ENCODE measurements around the gene AGBL1. TPM values are rescaled to one million over a fixed set of nuclear protein-coding genes. Genes with fewer than 3 reads are reported as not detected.

Gene AGBL1
- total RNA-seq, 1 experiment from 2014 or later: not detected

- H3K9ac ChIP-seq (ENCODE audit: extremely low read depth, insufficient read length, low read length): no peak overlapping the region
- Mint-ChIP-seq H3K27ac (no peak overlapping the region; a peak in 1 of 7 replicates), H3K4me3 (no peak overlapping the region), H3K9me3 (no peaks in the 10 kb centered on the region; a peak in 1 of 5 replicates), H3K4me1 (no peaks in the 10 kb centered on the region), H3K36me3 (ENCODE audit: insufficient read depth in 1 of 3, low read depth in 3 of 3) (no peaks in the 10 kb centered on the region; a peak in 1 of 7 replicates), H3K27me3 (ENCODE audit: low read depth) (no peaks in the 10 kb centered on the region; the same call in 1 of the 2 replicates)
- WGBS (ENCODE audit: extremely low coverage, insufficient read length, low lambda C conversion rate): no CpG with 5 or more reads among the region's 5 CpGs
- no peak overlapping the region for H4K8ac ChIP-seq (replicated peaks; ENCODE audit: insufficient read length, low read depth, low read length)
- no peaks in the 10 kb centered on the region for H3K23me2 ChIP-seq (ENCODE audit: insufficient read length, low read depth, low read length, poor library complexity, severe bottlenecking)
- no peak overlapping the region for H3K4ac ChIP-seq (ENCODE audit: low read depth, low read length)
- H3K79me1 ChIP-seq (ENCODE audit: insufficient read depth, low read depth, low read length, poor library complexity, severe bottlenecking): no peaks in the 10 kb centered on the region
- H2BK20ac ChIP-seq (ENCODE audit: low read depth, low read length, poor library complexity, severe bottlenecking): no peak overlapping the region
- no peak overlapping the region for H3K27ac ChIP-seq (ENCODE audit: insufficient read length, low read depth, low read length)
- no peak for DNase-seq
- H3K27me3 ChIP-seq (ENCODE audit: insufficient read depth, low read length): no peaks in the 10 kb centered on the region
- no peak overlapping the region for H4K5ac ChIP-seq (ENCODE audit: insufficient read length, low read depth, low read length)
- no peak overlapping the region for H3K23ac ChIP-seq (ENCODE audit: insufficient read length, low read depth, low read length)
- no peak overlapping the region for H3T11ph ChIP-seq (ENCODE audit: low read length)
- no peaks in the 10 kb centered on the region for H3K9me3 ChIP-seq (ENCODE audit: control insufficient read depth, low read depth, low read length)
- no peak overlapping the region for H3K56ac ChIP-seq (ENCODE audit: insufficient read length, low read depth, low read length)
- no peaks in the 10 kb centered on the region for H4K20me1 ChIP-seq (ENCODE audit: control insufficient read depth, insufficient read depth, insufficient read length)
- no peak overlapping the region for H2BK15ac ChIP-seq (ENCODE audit: low read depth, low read length)
- no peak overlapping the region for H3K14ac ChIP-seq (ENCODE audit: insufficient read depth, low read length)
- H2AK5ac ChIP-seq (ENCODE audit: insufficient read length, low read length): no peak overlapping the region
- no peak overlapping the region for H2BK5ac ChIP-seq (ENCODE audit: insufficient read length, low read length)
- TF ChIP-seq CTCF (conservative IDR thresholded peaks at IDR 0.05): no peak
- no peak overlapping the region for H4K91ac ChIP-seq (ENCODE audit: insufficient read length, low read depth, low read length)
- H3K18ac ChIP-seq (ENCODE audit: insufficient read length, low read depth, low read length): no peak overlapping the region
- no peaks in the 10 kb centered on the region for H3K79me2 ChIP-seq (ENCODE audit: insufficient read depth, low read length)
- no peak overlapping the region for H2BK120ac ChIP-seq (ENCODE audit: low read depth, low read length, poor library complexity, severe bottlenecking)
- no peak overlapping the region for H2BK12ac ChIP-seq (ENCODE audit: insufficient read length, low read depth, low read length)
- H2AFZ ChIP-seq (ENCODE audit: low read length): no peak overlapping the region
- no peaks in the 10 kb centered on the region for H3K4me1 ChIP-seq (ENCODE audit: insufficient read depth, low read length)
- H3K4me2 ChIP-seq (ENCODE audit: insufficient read depth, insufficient read length, low read length): no peak overlapping the region
Observed at GRCh38 chr15:86101818-86102217, 22.1 kb downstream of the AGBL1 start.

Data from H9 (cell line).